HG03432 (cell line): ENCODE results near the gene WDR81.
"Not testable (repeated sequence)": the region's sequence is repeated elsewhere in the genome, so short reads cannot be mapped to it uniquely, and the experiment has no call there.

Source experiments
- ATAC-seq: cut with Tn5 transposase; IDR thresholded peaks from one replicate; pipeline ENCODE4 v1.9.1; 2021; ENCODE audit warnings: mild to moderate bottlenecking, moderate library complexity; ENCODE audit not compliant: unreplicated experiment

The WDR81 gene

DNA sequence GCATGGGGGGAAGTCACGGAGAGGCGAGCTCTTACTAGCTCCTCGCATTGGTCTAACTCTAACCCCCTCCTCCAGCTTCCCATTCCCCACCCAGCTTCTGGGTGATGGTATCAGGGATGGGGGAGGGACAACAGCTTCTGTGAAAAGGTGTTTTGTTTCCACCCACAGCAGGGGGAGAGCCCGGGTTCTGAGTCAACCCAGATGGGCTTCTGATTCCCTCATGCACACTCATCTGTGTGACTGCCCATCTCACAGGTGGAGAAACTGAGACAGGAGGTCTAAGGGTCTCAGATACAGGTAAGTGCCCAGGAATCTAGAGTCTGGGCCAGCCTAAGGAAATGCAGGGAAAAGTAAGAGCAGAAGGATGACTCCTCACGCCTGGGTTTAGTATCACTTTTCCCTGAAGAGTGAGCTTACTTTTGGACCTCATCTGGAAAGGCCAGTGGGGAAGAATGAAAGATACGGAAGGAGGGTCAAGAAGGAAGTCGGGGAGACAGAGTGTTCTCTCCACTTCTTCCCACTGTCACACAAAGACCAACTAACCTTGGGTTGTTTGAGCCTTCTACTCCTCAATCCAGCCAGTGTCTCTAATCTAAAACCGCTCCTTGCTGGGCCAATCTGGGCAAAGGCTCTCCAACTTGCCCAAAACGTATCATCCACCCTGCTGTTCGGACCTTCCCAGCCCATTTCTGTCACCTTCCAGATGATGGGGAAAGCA lies 11.2 kb upstream of the WDR81 start:
- ATAC-seq = no peak

DNA sequence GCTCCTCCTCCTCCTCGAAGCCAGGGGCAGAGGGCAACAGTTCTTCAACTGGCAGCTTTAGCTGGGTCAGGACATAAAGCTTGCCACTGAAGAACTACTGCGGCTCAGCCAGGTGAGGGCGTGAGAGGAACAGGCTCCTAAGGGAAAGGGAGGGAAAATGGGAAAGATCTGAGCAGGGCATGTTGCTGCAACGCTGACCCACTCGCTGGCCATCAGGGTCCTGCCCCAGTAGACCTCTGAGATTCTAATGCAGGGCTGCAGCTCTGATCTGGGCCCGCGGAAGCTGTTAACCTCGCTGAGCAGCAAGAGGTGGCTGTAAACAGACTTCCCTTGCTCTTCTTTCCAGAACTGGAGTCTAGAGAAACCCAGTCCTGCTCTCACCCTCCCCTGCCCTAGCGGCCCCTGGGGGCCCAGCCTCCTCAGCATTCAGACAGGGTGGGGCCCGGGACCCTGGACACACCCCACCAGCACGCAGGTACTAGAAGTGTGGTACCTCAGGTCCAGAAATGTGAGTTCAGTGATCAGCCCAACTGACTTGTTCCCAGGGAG lies 10.6 kb upstream of the WDR81 start:
- no peak for ATAC-seq

DNA sequence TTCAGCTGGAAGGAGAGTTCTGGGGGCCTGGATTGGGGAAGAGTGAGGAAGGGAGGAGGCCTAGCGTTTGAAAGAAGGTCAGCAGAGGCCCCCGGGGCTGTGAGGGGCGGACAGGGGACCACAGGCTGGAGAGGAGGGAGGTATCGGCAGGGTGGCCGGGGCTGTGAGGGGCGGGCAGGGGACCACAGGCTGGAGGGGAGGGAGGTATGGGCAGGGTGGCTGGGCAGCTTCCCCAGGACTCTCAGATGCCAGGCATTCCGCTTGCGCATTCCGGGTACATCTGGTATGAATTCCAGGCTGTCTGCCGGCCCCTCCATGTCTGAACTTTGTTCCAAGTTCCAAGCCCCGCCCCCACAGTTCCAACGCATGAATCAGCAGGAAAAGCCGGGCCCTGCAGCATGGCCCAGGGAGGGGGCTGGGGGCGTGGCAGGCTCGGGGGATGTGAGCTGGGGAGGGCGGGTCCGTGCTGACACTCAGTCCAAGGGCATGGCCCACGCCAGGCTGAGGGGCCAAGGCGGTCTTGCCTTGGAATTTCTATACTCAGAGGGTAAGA lies 10.0 kb upstream of the WDR81 start:
- no peak for ATAC-seq

DNA sequence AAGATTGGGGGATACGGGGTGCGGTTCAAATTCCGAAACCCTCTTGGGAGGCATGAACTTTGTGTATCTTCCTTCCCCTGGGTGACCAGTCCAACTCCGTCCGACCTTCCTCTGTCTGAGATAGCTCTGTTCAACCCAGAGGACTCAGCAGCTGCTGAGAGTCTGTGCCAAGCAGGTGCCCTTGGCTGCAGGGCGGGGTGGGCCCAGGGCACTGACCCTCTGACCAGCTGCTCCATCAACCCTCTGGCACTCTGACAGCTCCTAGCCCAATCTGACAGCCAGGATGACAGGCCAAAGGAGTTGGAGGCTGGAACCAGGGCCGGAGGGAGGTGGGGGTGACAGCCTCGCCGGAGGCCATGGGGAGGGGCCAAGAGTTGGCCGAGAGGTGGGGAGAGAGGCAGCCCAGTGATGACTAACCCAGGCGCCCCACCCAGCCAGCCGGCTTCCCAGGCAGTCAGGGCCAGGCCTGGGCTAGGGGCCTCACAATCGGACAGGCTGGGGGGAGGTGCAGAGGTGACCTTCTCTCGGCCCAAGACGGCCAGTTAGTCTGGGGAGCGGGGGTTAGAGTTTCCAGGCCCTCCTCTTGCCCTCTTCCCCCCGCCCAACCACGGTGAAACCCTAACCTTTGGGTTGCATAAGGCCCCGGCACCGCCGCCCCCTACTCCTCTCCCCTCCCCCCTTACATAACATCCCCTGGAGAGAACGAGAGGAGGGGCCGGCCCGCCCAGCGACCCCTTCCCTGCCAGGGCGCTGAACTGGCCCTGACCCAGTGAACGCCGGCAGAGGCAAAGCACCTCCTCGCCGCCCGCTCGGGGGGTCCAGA lies 9.3 kb upstream of the WDR81 start:
- no peak for ATAC-seq

DNA sequence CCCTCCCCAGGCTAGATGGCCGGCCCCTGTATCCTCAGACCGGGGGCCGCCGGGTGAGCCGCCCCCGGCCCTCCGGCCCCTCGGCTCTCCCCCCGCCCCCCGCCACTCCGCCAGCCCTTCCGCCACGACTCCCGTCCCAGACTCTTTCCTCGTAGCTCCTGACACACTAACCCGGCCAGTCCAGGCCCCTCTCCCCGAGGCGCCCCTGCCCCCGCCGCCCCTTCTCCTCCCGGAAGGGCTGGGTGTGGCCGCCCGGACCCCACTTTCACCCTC lies 8.8 kb upstream of the WDR81 start:
- ATAC-seq = no peak

DNA sequence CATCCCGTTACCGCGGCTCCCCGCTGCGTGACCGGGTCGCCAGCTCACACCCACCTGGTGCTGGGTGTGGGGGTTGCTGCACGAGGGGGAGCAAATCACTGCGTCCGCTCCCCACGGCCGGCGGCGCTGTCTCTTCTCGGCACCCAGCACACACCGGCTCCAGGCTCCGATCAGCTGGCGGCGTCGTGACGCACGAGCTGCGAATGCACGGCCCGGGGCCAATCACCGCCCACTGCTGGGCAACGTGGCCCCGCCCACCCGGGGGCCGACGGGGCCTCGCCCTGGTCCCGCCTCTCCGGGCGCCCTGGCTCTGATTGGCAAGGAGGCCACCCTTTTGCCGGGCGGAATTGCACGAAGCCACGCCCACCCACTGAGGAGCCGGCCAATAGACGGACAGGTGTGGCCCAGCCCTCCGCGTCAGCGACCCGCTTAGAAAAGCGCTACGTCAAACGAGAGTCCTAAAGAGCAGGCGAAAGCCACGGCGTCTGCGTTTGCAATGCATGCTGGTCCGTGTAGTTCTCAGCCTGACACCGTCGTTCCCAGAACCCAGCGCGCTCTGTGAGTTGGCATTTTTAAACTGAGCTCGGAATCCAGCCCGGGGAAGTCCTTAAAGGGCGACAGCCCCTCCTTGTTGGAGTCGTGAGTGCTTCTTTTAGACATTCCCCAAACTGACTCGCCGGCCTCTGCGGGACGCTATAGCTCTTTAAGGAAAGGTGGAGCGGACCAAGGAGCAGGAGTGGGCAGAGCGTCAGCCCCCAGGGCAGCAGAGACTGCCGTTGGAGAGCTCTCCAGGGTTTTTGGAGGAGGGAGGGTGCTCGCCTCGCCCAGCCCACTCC lies 8.2 kb upstream of the WDR81 start:
- ATAC-seq = peak; percentile 80

DNA sequence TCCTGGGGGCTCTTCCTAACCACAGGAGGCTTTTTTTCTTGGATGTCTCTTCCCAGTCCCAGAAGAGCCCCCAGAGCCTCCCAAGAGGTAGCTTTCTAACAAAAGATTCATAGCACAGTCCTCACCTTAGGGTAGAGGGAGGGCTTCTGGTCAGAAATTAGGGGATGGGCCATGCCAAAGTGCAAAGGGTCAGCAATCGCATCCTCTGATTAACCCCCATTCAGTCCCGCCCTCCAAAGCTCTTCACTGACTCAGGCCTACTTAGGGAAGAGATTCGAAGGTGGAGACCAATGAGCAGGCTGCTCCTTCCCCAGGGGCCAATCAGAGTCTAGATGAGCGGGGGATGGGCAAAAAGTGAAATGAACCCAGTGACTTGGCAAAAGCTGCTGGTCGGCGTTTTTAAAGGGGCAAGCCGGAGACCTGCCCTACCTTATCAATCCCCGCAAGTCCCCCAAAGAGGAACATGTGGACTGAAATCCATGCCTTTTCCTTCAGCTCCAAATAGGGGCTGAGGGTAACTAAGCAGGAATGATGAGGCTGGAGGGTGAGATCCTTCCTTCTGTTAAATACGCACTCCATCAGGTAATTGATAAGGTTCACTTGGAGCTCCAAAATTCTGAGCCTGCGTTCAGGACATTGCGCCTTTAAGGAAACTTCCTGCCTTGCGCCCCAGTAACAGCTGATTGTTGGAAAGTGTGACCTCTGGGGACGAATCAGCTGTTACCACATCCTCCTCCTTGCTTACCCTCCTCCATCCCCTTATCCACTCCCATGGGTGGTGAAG lies 7.4 kb upstream of the WDR81 start:
- peak; percentile 44 for ATAC-seq

DNA sequence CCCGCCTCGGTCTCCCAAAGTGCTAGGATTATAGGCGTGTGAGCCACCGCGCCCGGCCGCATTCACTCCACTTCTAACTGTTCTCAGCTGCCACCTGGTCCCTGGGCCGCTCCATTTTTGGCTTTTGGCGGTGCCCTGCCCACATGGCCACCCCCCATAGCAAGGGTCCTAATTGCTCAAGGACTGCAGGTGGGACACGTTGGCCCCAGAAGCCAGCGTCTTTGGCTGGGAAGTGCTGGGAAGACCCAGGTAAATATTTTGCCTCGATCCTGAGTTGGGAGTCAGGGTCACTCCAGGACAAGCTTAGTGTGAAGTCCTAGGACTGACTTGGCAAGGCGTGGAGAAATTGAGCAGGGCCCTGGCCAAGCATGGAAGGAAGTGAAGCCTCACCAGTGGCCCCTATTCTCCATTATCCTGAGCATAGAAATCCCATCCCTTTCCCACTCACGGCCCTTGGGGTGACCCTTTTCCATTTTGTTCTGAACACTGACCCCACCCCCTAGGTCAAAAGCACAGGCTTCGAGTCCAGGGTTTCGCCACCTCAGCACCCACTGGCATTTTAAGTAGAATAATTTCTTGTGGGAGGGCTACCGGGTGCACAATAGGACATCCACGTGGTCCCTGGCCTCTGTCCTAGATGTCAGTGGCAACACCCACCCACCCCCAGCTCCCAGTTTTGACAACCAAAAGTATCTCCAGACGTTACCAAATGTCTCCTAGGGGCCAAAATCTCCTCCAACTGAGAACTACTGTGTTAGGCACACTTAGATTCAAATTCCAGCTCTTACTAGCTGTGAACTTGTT lies 5.9 kb upstream of the WDR81 start:
- ATAC-seq = no peak

DNA sequence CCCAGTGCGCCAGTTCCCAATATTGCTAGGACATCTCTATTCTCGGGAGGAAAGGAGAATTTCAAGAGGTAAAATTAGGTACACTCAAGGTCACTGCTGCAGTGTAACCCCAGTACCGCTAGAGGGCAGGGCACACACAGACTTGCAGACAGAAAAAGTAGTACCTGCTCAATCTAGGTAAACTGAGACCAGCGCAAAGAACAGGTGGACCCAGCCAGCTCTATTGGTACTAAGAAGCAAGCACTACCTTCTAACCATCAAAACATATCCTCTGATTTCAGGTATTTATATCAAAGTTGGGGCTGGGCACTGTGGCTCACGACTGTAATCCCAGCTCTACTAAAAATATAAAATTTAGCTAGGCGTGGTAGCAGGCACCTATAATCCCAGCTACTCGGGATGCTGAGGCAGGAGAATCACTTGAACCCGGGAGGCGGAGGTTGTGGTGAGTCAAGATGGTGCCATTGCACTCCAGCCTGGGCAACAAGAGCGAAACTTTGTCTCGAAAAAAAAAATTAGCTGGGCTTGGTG lies 3.6 kb upstream of the WDR81 start:
- no peak for ATAC-seq

DNA sequence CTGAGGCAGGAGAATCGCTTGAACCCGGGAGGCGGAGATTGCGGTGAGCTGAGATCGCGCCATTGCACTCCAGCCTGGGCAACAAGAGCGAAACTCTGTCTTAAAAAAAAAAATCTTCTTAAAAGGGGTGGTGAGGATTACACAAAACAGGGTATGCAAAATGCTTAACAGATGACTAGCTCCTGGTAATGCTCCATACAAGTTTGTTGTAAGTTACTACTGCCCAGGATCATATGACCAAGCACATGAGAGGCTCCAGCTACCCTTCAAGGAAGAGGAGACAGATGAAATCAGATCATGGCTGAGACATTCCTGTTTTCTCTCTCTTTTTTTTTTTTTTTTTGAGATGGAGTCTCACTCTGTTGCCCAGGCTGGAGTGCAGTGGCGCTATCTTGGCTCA lies 2.5 kb upstream of the WDR81 start:
- not testable (repeated sequence) for ATAC-seq

DNA sequence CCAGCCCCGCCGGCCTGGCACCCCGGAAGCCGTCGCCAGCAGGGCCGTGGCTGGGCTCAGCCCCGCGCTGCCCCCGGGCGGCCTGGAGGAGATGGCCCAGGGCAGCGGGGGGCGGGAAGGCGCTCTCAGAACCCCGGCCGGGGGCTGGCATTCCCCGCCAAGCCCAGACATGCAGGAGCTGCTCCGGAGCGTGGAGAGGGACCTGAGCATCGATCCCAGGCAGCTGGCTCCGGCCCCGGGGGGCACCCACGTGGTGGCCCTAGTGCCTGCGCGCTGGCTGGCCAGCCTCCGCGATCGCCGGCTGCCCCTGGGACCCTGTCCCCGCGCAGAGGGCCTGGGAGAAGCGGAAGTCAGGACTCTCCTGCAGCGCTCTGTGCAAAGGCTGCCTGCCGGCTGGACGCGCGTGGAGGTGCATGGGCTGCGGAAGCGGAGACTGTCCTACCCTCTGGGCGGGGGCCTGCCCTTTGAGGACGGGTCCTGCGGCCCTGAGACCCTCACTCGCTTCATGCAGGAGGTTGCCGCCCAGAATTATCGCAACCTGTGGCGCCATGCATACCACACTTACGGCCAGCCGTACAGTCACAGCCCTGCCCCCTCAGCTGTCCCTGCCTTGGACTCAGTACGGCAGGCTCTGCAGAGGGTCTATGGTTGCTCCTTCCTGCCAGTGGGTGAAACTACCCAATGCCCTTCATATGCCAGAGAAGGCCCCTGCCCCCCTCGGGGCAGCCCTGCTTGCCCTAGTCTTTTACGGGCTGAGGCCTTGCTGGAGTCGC lies 551 bp downstream of the WDR81 start:
- ATAC-seq = peak; percentile 34

DNA sequence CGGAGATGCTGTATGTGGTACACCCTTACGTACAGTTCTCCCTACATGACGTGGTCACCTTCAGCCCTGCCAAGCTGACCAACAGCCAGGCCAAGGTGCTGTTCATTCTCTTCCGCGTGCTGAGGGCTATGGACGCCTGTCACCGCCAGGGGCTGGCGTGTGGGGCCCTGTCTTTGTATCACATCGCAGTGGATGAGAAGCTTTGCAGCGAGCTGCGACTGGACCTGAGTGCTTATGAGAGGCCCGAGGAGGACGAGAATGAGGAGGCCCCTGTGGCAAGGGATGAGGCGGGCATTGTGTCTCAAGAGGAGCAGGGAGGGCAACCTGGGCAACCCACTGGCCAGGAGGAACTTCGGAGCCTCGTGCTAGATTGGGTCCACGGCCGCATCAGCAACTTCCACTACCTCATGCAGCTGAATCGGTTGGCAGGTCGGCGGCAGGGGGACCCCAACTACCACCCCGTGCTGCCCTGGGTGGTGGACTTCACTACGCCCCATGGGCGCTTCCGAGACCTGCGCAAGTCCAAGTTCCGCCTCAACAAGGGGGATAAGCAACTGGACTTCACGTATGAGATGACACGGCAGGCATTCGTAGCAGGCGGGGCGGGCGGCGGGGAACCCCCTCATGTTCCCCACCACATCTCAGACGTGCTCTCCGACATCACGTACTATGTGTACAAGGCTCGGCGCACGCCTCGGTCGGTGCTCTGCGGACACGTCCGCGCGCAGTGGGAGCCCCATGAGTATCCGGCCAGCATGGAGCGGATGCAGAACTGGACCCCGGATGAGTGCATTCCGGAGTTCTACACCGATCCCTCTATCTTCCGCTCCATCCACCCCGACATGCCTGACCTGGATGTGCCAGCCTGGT lies 1.4 kb downstream of the WDR81 start:
- no peak for ATAC-seq

DNA sequence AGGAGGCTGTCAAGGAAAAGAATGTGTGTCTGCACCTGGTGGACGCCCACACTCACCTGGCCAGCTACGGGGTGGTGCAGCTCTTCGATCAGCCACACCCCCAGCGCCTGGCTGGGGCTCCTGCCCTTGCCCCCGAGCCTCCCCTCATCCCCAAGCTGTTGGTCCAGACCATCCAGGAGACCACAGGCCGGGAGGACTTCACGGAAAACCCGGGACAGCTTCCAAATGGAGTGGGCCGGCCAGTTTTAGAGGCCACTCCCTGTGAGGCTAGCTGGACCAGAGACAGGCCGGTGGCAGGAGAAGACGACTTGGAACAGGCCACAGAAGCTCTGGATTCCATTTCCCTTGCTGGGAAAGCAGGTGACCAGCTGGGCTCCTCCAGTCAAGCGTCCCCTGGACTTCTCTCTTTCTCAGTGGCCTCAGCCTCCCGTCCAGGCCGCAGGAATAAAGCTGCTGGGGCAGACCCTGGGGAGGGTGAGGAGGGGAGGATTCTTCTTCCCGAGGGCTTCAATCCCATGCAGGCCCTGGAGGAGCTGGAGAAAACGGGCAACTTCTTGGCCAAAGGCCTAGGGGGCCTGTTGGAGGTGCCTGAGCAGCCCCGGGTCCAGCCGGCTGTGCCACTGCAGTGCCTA lies 2.2 kb downstream of the WDR81 start:
- no peak for ATAC-seq

DNA sequence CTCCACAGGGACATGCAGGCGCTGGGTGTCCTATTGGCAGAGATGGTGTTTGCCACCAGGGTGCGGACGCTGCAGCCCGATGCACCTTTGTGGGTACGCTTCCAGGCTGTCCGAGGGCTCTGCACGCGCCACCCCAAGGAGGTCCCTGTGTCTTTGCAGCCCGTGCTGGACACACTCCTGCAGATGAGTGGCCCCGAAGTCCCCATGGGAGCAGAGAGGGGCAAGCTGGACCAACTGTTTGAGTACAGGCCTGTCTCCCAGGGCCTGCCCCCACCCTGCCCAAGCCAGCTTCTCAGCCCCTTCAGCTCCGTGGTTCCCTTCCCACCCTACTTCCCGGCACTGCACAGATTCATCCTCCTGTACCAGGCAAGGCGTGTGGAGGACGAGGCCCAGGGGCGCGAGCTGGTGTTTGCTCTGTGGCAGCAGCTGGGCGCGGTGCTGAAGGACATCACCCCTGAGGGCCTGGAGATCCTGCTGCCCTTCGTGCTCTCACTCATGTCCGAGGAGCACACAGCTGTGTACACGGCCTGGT lies 2.8 kb downstream of the WDR81 start:
- no peak for ATAC-seq

DNA sequence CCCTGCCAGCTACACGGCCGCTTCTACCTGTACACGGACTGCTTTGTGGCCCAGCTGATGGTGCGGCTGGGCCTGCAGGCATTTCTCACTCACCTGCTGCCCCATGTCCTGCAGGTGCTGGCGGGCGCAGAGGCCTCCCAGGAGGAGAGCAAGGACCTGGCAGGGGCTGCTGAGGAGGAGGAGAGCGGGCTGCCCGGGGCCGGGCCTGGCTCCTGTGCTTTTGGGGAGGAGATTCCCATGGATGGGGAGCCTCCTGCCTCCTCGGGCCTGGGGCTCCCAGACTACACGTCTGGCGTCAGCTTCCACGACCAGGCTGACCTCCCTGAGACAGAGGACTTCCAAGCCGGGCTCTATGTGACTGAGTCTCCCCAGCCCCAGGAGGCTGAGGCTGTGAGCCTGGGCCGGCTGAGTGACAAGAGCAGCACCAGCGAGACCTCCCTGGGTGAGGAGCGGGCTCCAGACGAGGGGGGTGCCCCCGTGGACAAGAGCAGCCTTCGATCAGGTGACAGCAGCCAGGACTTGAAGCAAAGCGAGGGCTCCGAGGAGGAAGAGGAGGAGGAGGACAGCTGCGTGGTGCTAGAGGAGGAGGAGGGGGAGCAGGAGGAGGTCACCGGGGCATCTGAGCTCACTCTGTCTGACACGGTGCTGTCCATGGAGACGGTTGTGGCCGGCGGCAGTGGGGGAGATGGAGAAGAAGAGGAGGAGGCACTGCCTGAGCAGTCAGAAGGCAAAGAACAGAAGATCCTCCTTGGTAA lies 3.5 kb downstream of the WDR81 start:
- ATAC-seq = no peak

DNA sequence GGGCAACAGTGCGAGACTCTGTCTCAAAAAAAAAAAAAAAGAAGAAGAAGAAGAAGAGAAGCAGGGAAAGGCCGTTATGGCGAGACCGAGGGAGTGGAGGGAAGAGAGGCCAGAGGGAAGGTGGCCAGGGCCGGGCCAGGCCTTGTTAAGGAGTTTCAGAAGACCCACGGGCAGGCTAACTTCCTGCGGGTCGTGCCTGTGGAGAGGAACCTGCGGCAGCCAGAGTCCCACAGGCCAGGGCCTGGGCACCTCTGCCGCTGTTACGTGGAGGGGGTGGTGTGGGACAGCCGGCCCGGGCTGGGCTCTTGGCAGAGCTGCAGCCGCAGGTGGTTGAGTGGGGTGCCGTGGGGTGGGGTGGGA lies 5.4 kb downstream of the WDR81 start:
- ATAC-seq = no peak
